GM19023 (cell line): ENCODE measurements around the gene MAD1L1.

Source experiments
- ATAC-seq: cut with Tn5 transposase; IDR thresholded peaks from one replicate; pipeline ENCODE4 v1.9.1; 2021; ENCODE audit warnings: mild to moderate bottlenecking, moderate library complexity; ENCODE audit not compliant: unreplicated experiment

The MAD1L1 gene

DNA sequence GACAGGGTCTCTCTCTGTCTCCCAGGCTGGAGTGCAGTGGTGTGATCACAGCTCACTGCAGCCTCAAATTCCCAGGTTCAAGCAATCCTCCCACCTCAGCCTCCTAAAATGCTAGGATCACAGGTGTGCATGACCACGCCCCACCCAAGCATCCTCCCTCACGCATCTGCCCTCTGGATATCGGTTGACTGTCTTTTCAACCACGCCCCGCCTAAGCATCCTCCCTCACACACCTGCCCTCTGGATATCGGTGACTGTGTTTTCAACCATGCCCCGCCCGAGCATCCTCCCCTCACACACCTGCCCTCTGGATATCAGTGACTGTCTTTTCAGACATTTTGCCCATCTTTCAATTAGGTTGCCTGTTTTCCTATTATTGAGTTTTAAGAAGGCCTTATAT lies 140.5 kb downstream of the MAD1L1 start:
- no peak for ATAC-seq

DNA sequence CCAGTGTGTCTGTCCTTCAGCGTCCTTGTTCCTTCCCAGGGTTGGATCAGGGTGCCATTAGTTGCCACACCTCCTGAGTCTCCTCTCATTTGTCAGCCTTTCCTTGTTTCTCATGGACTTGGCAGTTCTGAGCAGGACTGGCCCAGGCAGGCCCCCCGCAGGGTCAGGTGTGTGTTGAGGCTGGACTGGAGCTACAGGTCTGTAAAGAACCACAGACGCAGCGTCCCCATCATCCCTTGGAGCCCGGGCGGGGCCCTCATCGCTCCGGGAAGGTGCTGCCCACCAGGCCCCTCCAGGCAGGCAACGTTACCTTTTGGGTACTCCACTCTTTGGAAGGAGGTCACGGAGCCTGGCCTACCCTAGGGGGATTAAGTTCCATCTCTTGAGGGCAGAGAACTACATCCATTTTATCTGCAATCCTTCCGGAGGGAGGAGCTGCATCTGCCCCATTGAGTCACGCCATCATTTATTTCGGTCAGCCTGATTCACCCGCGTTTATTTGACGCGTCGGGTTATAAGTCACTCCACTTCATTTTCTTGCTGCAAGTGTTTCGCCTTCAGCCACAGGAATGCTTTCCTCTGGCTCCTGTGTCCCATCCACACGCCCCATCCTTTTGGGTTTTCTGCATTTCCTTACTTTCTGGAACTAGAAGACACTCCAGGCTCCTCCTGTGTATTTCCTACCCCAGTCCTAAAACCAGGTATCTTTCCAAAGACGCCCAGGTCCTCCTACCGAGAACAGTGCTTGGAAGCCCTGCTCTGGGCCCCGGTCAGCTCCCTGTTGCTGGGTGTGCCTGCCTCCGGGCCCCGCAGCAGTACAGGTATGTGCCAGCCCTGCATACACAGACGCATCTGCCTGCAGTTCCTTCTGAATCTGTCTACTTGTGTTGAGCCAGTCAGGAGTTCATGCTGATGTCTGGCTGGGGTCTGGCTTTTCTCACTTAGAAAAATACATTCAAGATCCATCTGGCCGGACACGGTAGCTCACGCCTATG lies 141.9 kb downstream of the MAD1L1 start:
- no peak for ATAC-seq

DNA sequence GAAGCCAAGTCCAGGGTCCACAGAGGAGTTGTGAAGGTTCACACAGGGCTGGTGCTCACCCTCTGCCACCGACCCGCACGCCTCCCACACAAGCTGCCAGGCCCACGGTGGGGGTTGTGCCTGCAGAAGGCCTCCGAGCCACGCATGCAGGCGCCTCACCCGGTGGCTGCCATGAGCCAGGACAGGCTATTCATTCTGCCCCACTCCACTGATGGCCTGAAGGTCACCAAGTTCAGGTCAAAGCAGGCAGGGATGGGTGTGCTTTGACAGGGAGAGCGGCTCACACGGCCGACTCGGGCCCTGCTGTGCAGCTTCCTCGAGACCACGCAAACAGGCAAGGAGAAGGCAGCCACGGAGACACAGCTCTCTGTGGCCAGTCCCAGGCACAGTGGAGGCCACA lies 143.9 kb downstream of the MAD1L1 start:
- ATAC-seq = no peak

DNA sequence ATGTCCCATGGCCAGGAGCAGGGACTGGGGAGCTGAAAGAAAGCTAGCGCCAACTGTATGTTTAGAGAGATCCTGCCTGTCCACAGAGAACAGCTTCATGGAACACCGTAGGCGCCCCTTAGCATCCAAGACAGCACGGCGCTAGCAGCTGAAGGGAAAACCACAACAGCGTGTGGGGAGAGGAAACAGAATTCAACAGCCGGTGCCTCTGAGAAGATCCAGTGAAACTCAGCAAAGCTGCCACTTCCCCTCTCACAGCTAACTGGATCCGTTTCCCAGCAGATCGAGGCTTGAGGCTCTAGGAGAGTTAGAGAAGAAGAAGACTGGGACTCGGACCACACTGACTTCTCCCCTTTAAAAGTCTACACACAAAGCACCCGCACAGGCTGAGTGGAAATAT lies 145.0 kb downstream of the MAD1L1 start:
- no peak for ATAC-seq

DNA sequence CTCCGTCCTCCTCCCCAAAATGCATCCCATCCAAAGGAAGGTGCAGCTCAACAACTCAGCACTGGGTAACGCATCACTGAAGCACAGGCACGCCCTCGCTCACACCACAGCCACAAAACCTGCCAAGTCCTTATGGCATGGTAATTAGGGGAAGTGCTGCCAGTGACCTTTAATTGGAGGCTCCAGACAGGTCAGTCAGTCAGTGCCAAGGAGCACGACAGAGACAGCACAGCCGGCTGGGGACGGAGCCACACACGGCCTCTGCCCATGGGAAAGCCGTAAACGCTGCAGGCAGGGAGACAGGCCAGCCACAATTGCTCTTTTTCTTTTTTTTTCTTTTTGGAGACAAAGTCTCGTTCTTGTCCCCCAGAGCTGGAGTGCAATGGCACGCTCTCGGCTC lies 146.5 kb downstream of the MAD1L1 start:
- no peak for ATAC-seq

DNA sequence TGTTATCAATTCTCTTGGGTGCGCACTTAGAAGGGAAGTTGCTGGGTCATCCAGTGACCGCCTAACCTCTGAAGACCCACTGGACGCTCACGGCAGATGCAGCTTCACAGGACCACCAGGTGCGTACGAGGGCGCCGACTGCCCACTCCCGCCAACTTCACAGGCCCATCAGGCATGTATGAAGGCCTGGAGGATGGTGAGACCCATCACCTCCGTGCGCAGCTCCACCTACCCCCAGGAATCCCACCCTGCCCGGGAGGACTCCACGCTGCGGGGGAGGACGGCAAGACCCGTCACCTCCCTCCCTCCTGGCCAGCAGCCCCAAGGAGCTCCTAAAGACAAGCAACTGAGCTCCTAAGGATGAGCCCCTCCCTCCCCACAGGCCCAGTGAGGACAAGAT lies 146.9 kb downstream of the MAD1L1 start:
- no peak for ATAC-seq

DNA sequence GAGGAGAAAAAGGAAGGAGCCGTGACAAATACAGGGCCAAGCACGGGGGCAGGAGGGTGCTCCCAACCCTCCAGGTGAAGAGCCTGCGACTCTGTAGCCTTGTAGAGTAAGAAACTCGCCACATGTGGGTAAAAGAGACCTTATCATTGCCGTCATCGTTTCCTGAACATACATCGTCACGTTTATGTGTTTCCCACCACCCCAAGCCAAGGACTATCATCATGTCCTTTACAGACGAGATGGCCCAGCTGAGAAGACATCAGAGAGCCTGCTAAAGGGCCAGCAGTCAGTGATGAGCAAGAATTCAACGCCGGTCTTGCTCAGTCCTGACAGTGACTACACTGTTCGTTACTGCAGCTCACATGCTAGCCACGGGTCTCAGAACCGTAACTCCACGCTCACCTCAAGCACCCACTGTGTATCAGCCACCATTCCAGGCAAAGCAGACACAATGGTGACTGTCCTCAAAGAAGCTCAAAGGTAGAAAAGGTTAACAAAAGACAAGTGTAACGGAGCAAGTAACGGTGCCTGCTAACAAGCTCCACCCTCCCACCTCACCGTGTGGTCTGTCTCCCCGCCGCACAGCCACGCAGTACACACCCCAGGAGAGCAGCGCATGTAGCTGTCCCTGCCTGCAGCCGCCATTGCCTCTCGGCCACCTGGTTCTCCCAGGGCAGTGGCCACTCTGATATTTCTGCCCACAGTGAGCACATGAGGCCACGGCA lies 147.8 kb downstream of the MAD1L1 start:
- no peak for ATAC-seq

DNA sequence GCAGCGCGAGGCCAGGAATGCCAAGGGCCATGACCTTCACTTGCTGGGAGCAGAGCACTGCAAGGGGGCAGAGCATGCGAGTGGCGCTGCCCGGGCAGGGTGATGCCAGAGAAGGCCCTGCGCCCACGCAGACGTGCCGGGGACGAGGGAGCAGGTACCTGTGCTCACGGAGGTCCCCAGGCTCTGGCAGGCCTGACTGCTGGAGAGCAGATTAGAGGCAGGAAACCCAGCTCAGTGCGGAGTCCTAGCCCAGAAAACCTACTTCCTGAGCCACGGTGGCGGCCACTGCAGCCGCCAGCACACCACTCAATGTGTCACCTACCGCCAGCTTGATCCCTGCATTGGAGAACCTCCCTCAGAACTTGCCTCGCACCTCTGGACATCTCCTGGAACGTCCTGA lies 148.4 kb downstream of the MAD1L1 start:
- no peak for ATAC-seq

DNA sequence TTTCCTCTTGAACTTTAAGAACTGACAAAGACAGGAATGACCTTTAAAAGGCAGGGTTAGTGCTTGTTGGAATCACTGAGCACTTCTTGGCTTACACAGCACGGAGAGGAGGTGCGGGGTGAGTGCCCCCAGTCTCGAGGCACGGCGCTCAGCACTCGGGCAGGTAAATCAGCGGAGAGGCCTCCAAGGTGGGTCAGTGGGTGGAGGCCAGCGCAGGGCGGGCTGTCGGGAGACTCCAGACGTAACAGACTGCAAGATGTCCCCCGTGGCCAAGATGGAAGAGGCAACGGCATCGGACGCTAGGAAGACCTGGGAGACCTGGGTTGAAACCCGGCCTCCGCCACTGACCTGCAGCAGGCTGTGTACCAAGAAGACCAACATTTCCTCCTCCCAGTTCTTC lies 149.4 kb downstream of the MAD1L1 start:
- ATAC-seq = no peak

DNA sequence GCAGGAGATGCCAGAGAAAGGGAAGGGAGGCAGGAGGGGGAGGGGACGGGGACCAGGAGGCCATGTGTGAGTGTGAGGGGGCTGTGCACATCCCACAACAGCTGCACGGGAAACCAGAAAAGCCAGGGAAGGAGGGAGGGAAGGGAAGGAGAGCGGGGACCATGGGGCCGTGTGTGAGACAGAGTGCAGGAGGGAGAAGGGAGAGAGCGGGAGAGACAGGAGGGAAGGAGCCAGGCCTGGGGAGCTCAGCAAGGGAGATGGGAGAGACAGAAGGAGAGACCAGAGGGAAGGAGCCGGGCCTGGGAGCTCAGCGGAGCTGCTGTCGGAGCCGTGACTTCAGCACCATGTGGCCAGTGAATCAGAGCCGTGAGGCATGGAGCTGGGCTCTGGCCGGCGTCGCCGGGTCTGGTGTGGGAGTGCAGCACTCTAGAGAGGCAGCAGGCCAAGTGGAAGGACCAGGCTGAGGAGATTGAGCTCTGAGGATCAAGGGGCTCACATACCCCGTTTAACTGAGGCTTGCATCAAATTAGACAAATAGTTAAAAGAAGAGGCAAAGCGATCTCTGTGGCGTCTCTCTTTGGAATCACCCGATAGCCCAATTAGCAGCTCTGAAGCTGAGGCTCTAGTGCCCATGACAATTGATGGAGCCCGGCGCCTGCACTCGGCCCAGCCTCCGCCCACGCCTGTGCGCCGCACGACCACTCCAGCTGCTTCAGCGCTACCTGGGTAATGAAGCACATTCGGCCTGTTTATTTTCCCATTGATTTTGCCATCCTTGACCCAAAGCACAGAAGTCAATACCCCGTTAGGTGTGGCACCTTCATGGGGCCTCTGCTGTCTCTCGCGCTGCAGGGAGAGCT lies 150.4 kb downstream of the MAD1L1 start:
- ATAC-seq = no peak

DNA sequence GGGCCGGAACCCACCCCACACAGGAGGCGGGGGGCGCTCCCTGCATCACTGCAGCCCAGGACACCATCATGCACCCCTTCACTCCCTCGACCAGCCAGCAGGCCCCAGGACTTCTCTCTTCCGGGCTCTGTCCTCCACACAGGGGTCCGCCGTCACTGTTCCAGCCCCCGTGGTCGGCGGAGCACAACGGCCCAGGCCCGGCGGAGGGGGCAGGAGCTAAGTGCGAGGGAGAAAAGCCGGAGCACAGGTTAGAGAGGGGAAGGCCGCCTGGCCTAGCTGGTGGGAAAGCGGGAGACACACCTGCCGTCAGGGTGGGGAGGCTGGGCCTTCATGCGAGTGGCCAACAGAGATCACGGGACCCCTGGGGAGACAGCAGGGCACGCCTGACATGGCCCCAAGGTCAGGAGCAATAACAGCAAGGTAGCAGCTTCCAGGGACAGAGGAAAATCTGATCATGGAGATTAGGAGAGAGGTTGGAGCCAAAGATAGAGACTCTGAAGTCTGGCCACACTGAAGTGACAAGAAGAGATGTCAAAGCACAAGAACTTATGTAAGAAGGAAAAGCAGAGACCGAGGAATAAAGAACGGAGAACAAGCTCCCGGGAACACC lies 151.1 kb downstream of the MAD1L1 start:
- no peak for ATAC-seq

DNA sequence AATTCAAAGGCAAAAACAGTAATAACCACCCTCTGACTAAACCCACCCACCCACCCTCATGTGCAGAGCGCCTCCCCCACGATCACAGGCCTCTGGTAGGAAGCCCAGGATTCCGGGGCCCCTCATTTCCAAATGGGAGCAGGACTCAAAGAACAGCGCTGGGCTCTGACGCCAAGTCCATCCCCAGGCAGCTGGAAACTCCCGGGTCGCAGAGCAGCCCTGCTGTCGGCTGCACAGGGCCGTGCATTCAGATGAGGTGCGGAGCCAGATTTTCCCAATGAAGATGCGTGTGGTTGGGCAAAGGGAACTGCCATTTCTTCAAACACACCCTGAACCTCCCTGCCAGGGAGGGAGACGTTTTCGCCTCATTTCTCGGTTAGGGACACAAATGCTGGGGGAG lies 152.3 kb downstream of the MAD1L1 start:
- ATAC-seq = no peak

DNA sequence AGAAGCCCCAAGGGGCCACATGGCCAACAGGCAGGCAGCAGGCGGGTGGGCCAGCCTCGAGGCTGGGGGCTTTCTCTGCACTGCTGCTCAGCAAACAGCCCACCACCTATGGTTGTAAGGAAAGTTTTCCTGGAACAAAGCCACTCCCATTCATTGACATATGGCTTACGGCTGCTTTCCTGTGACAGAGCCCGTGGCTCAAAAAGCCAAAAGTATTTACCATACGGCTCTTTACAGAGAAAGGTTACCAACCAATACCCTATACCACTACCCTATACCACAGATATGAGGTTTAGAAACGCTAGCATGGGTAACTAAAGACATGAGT lies 152.7 kb downstream of the MAD1L1 start:
- no peak for ATAC-seq

DNA sequence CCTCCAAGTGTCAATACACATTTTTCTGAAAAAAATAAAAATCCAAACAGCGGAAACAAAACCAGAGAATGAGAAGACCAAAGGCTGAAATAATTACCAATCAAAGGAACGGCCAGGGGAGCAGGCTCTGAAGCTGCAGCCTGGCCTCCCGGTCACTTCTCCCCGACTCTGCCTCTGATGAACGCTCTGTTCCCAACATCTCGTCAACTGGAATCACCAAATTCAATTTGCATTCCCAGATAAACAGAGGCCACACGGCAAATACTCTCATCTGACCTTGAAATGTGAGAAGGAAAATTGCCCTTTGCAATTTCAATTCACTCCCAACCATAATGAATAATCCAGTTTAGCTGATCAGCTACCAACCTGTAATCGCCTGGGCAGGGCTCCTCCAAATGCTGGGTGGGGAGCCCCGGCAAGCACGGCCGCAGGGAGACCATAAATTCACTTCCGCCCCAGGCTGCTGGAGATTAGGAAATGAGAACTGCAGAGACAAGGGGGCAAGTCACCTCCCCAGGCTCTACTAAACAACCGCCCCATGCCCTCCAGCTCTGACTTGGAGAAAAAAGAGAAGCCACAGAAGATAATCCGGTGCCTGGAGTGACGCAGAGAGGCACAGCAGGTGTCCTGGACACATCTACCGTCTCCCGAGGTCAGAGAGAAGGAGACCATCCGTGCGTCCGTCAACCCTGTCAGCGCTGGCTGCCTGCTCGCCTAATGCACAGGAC lies 153.2 kb downstream of the MAD1L1 start:
- ATAC-seq = no peak

DNA sequence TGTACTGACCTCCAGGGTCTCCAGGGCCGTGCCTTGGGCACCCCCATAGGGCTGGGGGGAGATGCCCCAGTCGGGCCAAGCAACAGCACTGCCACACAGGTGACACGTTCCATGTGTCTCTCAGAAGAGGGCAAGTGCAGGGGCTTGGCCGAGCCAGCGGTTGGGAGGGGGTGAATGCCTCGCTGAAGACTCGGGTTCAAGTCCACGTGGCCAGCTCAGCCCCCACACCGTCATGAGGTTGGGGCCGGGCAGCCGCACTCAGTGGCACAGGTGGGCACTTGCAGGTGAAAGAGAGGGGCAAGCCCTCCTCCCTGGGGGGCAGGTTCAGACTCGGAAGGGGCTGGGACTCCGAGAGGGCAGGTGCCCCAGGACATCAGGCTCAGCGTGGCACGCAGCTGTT lies 153.8 kb downstream of the MAD1L1 start:
- ATAC-seq = no peak

DNA sequence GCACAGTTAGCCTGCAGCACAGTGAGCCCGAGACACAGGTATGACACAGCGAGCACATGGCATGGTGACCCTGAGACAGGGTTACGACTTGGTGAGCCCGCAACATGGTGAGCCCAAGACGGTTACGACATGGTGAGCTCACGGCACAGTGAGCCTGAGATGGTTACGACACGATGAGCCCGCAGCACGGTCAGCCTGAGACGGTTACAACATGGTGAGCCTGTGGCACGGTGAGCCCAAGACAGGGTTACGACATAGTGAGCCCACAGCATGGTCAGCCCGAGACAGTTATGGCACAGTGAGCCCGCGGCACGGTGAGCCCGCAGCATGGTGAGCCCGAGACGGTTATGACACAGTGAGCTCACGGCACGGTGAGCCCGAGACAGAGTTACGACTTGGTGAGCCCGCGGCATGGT lies 156.1 kb downstream of the MAD1L1 start:
- ATAC-seq = no peak

DNA sequence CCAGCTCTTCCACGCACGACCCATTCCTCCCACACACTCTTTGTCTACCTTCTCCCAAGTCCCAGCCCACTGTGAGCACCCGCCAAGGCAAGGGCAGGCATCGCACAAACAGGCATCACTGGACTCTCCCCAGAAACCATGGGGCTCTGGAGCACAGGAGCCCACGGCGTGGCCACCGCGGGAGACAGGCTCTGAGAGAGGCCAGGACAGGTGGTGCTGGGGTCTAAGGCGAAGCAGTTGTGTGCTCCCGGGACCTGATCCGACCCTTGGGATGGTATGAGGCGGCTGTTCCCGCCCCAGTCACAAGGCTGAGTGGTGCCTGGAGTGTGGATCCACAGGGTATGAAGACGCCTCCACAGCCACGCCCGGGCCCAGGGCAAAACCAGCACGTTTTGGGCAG lies 156.9 kb downstream of the MAD1L1 start:
- no peak for ATAC-seq

DNA sequence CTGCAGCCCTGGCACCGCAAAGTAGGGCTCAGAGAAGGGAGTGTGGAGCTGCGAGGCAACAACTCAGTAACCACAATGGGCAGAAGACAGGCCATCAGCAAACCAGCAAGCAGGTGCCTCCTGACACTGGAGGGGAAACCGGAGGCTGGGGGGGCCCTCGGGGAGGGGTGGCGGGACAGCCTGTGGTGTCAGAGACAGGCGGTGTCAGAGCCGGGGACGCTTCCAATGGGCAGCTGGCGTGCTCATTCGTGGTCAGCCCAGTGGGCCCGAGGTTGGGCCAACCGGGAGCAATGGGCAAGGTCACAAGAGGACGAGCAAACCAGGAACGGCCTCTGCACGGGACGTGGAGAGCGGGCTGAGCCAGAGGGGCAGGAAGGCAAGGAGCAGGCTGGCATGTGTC lies 158.1 kb downstream of the MAD1L1 start:
- no peak for ATAC-seq

DNA sequence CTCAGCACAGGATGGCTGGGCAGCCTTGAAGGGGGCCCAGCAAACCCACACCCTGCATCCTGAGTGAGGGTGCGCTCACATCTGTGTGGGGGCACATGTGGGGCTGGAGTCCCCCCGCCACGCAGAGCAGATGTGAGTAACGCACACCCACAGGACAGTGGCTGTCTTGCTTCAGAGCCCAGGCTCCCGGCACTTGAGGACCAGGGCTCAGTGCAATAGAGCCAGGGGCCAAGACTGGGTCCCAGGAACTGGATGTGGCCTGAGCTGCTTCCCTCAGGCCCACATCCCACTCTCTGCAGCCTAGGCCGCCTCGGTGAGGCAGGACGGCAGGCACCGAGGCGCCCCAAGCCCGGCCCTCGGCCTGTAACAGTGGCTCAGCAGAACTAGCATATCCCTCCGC lies 159.9 kb downstream of the MAD1L1 start:
- ATAC-seq = no peak

DNA sequence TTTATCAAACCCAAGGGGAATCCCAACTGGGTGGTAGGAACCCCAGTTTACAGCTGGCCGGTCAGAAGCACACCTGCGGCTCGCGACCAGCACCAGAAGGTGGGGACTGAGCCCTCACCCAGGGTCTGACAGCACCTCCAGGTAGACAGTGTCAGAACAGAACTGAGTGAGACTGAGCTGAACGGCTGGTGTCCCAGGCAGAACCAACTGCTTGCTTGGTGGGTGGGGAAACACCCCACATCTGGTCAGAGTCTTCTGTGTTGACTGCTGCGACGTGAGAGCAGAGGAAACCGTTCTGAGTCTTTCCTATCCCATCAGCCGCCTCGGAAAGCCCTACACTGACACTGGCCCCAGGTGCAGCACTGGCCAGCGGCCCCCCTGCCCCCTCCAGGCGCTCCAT lies 160.7 kb downstream of the MAD1L1 start:
- peak; percentile 94 for ATAC-seq
